ENCODE data around the gene SSU72.
"Not testable (repeated sequence)": the region's sequence is repeated elsewhere in the genome, so short reads cannot be mapped to it uniquely, and the experiment has no call there.

Gene SSU72

GRCh38 chr1:1596493-1597274 lies 22.0 kb upstream of the SSU72 start:
- Histone ChIP-seq H3K9ac (ENCODE audit: low read length in 5 of 5) (no peak overlapping the region), H3K4me3 (ENCODE audit: low read depth in 1 of 5, low read length in 5 of 5) (no peak overlapping the region), H3K4me1 (ENCODE audit: control insufficient read depth in 5 of 5, insufficient read depth in 5 of 5, low read length in 5 of 5) (peaks cover 0 to 24% (median 14%) of the 10 kb centered on the region in 5 donors), H3K36me3 (ENCODE audit: control insufficient read depth in 5 of 5, insufficient read depth in 5 of 5, low read length in 5 of 5) (no peaks in the 10 kb centered on the region), H3K9me3 (ENCODE audit: control insufficient read depth in 5 of 5, low read length in 5 of 5) (no peaks in the 10 kb centered on the region), H3K27me3 (ENCODE audit: control insufficient read depth in 5 of 5, insufficient read depth in 4 of 5, low read length in 5 of 5) (peaks cover 34 to 43% (median 37%) of the 10 kb centered on the region in 5 donors), H3K27ac (ENCODE audit: low read depth, low read length) (no peak overlapping the region)

GRCh38 chr1:1595341-1595740 lies 20.7 kb upstream of the SSU72 start:
- not testable (repeated sequence) for H3K4me3 ChIP-seq (ENCODE audit: low read depth in 1 of 5, low read length in 5 of 5); H3K27ac ChIP-seq (ENCODE audit: low read depth, low read length); H3K9ac ChIP-seq (ENCODE audit: low read length in 5 of 5); H3K9me3 ChIP-seq (ENCODE audit: control insufficient read depth in 5 of 5, low read length in 5 of 5); H3K36me3 ChIP-seq (ENCODE audit: control insufficient read depth in 5 of 5, insufficient read depth in 5 of 5, low read length in 5 of 5)
- Histone ChIP-seq H3K4me1 (ENCODE audit: control insufficient read depth in 5 of 5, insufficient read depth in 5 of 5, low read length in 5 of 5) (peaks cover 0 to 18% (median 12%) of the 10 kb centered on the region in 5 donors), H3K27me3 (ENCODE audit: control insufficient read depth in 5 of 5, insufficient read depth in 4 of 5, low read length in 5 of 5) (peaks cover 21 to 31% (median 28%) of the 10 kb centered on the region in 5 donors)

- H3K9me3 ChIP-seq (ENCODE audit: control insufficient read depth in 5 of 5, low read length in 5 of 5) = no peaks in the 10 kb centered on the region
- H3K9ac ChIP-seq (ENCODE audit: low read length in 5 of 5) = no peak overlapping the region
- H3K36me3 ChIP-seq (ENCODE audit: control insufficient read depth in 5 of 5, insufficient read depth in 5 of 5, low read length in 5 of 5) = no peaks in the 10 kb centered on the region
- peaks cover 20 to 33% (median 26%) of the 10 kb centered on the region in 5 donors for H3K27me3 ChIP-seq (ENCODE audit: control insufficient read depth in 5 of 5, insufficient read depth in 4 of 5, low read length in 5 of 5)
- H3K27ac ChIP-seq (ENCODE audit: low read depth, low read length) = no peak overlapping the region
- peaks cover 0 to 16% (median 10%) of the 10 kb centered on the region in 5 donors for H3K4me1 ChIP-seq (ENCODE audit: control insufficient read depth in 5 of 5, insufficient read depth in 5 of 5, low read length in 5 of 5)
- H3K4me3 ChIP-seq (ENCODE audit: low read depth in 1 of 5, low read length in 5 of 5) = no peak overlapping the region
Observed at GRCh38 chr1:1594602-1595260, 20.1 kb upstream of the SSU72 start.

GRCh38 chr1:1593834-1594601 lies 19.4 kb upstream of the SSU72 start:
- no peaks in the 10 kb centered on the region for H3K36me3 ChIP-seq (ENCODE audit: control insufficient read depth in 5 of 5, insufficient read depth in 5 of 5, low read length in 5 of 5)
- no peak overlapping the region for H3K27ac ChIP-seq (ENCODE audit: low read depth, low read length)
- H3K27me3 ChIP-seq (ENCODE audit: control insufficient read depth in 5 of 5, insufficient read depth in 4 of 5, low read length in 5 of 5) = peaks cover 17 to 30% (median 22%) of the 10 kb centered on the region in 5 donors
- peaks cover 0 to 10% (median 4%) of the 10 kb centered on the region in 5 donors for H3K4me1 ChIP-seq (ENCODE audit: control insufficient read depth in 5 of 5, insufficient read depth in 5 of 5, low read length in 5 of 5)
- H3K9me3 ChIP-seq (ENCODE audit: control insufficient read depth in 5 of 5, low read length in 5 of 5) = no peaks in the 10 kb centered on the region
- H3K9ac ChIP-seq (ENCODE audit: low read length in 5 of 5) = no peak overlapping the region
- no peak overlapping the region for H3K4me3 ChIP-seq (ENCODE audit: low read depth in 1 of 5, low read length in 5 of 5)

GRCh38 chr1:1591452-1591851 lies 16.8 kb upstream of the SSU72 start:
- Histone ChIP-seq H3K4me1 (ENCODE audit: control insufficient read depth in 5 of 5, insufficient read depth in 5 of 5, low read length in 5 of 5) (no peaks in the 10 kb centered on the region), H3K27me3 (ENCODE audit: control insufficient read depth in 5 of 5, insufficient read depth in 4 of 5, low read length in 5 of 5) (peaks cover 3 to 11% (median 3%) of the 10 kb centered on the region in 5 donors), H3K27ac (ENCODE audit: low read depth, low read length) (no peak overlapping the region), H3K9me3 (ENCODE audit: control insufficient read depth in 5 of 5, low read length in 5 of 5) (no peaks in the 10 kb centered on the region), H3K36me3 (ENCODE audit: control insufficient read depth in 5 of 5, insufficient read depth in 5 of 5, low read length in 5 of 5) (no peaks in the 10 kb centered on the region), H3K4me3 (ENCODE audit: low read depth in 1 of 5, low read length in 5 of 5) (no peak overlapping the region), H3K9ac (ENCODE audit: low read length in 5 of 5) (no peak overlapping the region)

- H3K9me3 ChIP-seq (ENCODE audit: control insufficient read depth in 5 of 5, low read length in 5 of 5) = no peaks in the 10 kb centered on the region
- no peaks in the 10 kb centered on the region for H3K36me3 ChIP-seq (ENCODE audit: control insufficient read depth in 5 of 5, insufficient read depth in 5 of 5, low read length in 5 of 5)
- no peak overlapping the region for H3K27ac ChIP-seq (ENCODE audit: low read depth, low read length)
- H3K4me1 ChIP-seq (ENCODE audit: control insufficient read depth in 5 of 5, insufficient read depth in 5 of 5, low read length in 5 of 5) = no peaks in the 10 kb centered on the region
- H3K27me3 ChIP-seq (ENCODE audit: control insufficient read depth in 5 of 5, insufficient read depth in 4 of 5, low read length in 5 of 5) = peaks cover 0 to 19% (median 9%) of the 10 kb centered on the region in 5 donors
- no peak overlapping the region for H3K9ac ChIP-seq (ENCODE audit: low read length in 5 of 5)
- no peak overlapping the region for H3K4me3 ChIP-seq (ENCODE audit: low read depth in 1 of 5, low read length in 5 of 5)
Observed at GRCh38 chr1:1583347-1584010, 8.8 kb upstream of the SSU72 start.

GRCh38 chr1:1582585-1583346 lies 8.1 kb upstream of the SSU72 start:
- no peaks in the 10 kb centered on the region for H3K4me1 ChIP-seq (ENCODE audit: control insufficient read depth in 5 of 5, insufficient read depth in 5 of 5, low read length in 5 of 5)
- H3K9ac ChIP-seq (ENCODE audit: low read length in 5 of 5) = no peak overlapping the region
- no peaks in the 10 kb centered on the region for H3K36me3 ChIP-seq (ENCODE audit: control insufficient read depth in 5 of 5, insufficient read depth in 5 of 5, low read length in 5 of 5)
- no peaks in the 10 kb centered on the region for H3K9me3 ChIP-seq (ENCODE audit: control insufficient read depth in 5 of 5, low read length in 5 of 5)
- no peak overlapping the region for H3K4me3 ChIP-seq (ENCODE audit: low read depth in 1 of 5, low read length in 5 of 5)
- H3K27me3 ChIP-seq (ENCODE audit: control insufficient read depth in 5 of 5, insufficient read depth in 4 of 5, low read length in 5 of 5) = peaks cover 0 to 17% (median 9%) of the 10 kb centered on the region in 5 donors
- no peak overlapping the region for H3K27ac ChIP-seq (ENCODE audit: low read depth, low read length)

GRCh38 chr1:1578371-1578940 lies 3.8 kb upstream of the SSU72 start:
- peaks cover 0 to 11% (median 5%) of the 10 kb centered on the region in 5 donors for H3K27me3 ChIP-seq (ENCODE audit: control insufficient read depth in 5 of 5, insufficient read depth in 4 of 5, low read length in 5 of 5)
- H3K9me3 ChIP-seq (ENCODE audit: control insufficient read depth in 5 of 5, low read length in 5 of 5) = no peaks in the 10 kb centered on the region
- no peaks in the 10 kb centered on the region for H3K36me3 ChIP-seq (ENCODE audit: control insufficient read depth in 5 of 5, insufficient read depth in 5 of 5, low read length in 5 of 5)
- H3K4me3 ChIP-seq (ENCODE audit: low read depth in 1 of 5, low read length in 5 of 5) = no peak overlapping the region
- H3K4me1 ChIP-seq (ENCODE audit: control insufficient read depth in 5 of 5, insufficient read depth in 5 of 5, low read length in 5 of 5) = peaks cover 2 to 15% (median 10%) of the 10 kb centered on the region in 5 donors
- no peak overlapping the region for H3K9ac ChIP-seq (ENCODE audit: low read length in 5 of 5)
- H3K27ac ChIP-seq (ENCODE audit: low read depth, low read length) = no peak overlapping the region
